ENCODE results near the gene EID3. TPM values are rescaled to one million over a fixed set of nuclear protein-coding genes. Genes with fewer than 3 reads are reported as not detected.

The EID3 gene
- total and polyA plus RNA-seq, 9 of the 15 experiments (the other 6 are each of a cell fraction or from before 2014, with no cell fraction given) = 0.07 to 3.5 (median 0.42) TPM

DNA sequence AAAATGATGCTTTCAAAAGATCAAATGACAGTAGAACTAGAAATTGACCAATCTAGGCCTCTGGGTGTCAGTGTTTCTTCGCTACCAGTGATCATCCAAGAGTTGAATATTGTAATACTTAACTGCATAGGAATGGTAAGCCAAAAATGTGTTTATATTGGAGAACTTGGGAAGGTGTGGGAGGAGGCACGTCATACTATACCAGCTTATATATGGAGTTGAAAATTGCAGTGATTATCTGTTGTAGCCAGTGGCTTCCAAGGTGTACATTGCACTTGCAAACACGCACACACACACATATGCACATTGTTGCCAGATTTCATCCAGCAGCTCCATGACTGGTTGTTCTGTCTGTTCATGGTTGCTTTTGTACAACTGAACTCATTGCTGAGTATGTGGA is 36.1 kb downstream of the EID3 start (continued):
- TF ChIP-seq HOMEZ (CRISPR knock-in tag; IDR thresholded peaks at IDR 0.05) = no peak

DNA sequence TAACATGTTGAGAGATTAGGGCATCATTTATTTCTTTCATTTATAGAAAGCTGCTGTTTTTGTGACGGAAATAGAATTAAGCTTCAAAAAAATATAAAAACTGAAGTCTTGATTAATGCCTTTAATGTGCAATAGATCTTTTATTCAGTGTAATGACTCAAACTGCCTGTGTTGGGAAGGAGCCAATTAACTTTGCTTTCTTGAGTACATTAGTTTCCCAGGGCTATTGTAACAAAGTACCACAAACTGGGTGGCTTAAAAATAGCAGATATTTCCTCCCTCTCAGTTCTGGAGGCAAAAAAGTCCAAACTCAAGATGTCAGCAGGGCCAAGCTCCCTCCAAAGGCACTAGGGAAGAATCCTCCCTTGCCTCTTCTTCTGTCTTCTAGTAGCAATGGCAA is 36.6 kb downstream of the EID3 start:
- Histone ChIP-seq H2AFZ (ENCODE audit: low read depth, low read length) (no peak overlapping the region), H4K20me1 (replicated peaks; ENCODE audit: control insufficient read depth, insufficient read depth, low read length) (no peaks in the 10 kb centered on the region), H3K9me1 (ENCODE audit: control insufficient read depth, insufficient read depth, low read length) (no peaks in the 10 kb centered on the region), H3K27ac (ENCODE audit: extremely low read depth, low read depth, low read length) (no peak overlapping the region), H3K4me3 (no peak overlapping the region), H3K79me2 (ENCODE audit: control insufficient read depth, insufficient read depth, low read length) (peaks cover 8% of the 10 kb centered on the region; the same call in 1 of the 3 replicates), H3K4me2 (ENCODE audit: insufficient read depth, low read length) (no peak overlapping the region), H3K36me3 (ENCODE audit: control insufficient read depth, insufficient read depth, low read length) (peaks cover 87% of the 10 kb centered on the region), H3K27me3 (ENCODE audit: control insufficient read depth in 2 of 2, insufficient read depth in 2 of 2, low read length in 2 of 2) (no peaks in the 10 kb centered on the region), H3K4me1 (replicated peaks in 1 of 2; ENCODE audit: control insufficient read depth in 2 of 2, insufficient read depth in 2 of 2, low read length in 2 of 2) (no peaks in the 10 kb centered on the region), H3K9me3 (replicated peaks; ENCODE audit: control insufficient read depth, insufficient read depth, low read depth, low read length) (no peaks in the 10 kb centered on the region; the same call in 1 of the 2 replicates), H3K9ac (ENCODE audit: insufficient read depth in 1 of 2, low read depth in 2 of 2, low read length in 2 of 2) (no peak overlapping the region)
- TF ChIP-seq MEF2D (tag; conservative IDR thresholded peaks at IDR 0.05; ENCODE audit: low read depth) (no peak), PURB (CRISPR knock-in tag; IDR thresholded peaks at IDR 0.05; ENCODE audit: low read depth) (no peak), SAFB (IDR thresholded peaks at IDR 0.05; ENCODE audit: borderline replicate concordance, low read depth, low read length) (no peak), FOS (IDR thresholded peaks at IDR 0.05; ENCODE audit: extremely low read depth, insufficient read length) (no peak)
- TF ChIP-seq, protein P1, sequence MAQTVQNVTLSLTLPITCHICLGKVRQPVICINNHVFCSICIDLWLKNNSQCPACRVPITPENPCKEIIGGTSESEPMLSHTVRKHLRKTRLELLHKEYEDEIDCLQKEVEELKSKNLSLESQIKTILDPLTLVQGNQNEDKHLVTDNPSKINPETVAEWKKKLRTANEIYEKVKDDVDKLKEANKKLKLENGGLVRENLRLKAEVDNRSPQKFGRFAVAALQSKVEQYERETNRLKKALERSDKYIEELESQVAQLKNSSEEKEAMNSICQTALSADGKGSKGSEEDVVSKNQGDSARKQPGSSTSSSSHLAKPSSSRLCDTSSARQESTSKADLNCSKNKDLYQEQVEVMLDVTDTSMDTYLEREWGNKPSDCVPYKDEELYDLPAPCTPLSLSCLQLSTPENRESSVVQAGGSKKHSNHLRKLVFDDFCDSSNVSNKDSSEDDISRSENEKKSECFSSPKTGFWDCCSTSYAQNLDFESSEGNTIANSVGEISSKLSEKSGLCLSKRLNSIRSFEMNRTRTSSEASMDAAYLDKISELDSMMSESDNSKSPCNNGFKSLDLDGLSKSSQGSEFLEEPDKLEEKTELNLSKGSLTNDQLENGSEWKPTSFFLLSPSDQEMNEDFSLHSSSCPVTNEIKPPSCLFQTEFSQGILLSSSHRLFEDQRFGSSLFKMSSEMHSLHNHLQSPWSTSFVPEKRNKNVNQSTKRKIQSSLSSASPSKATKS (CRISPR knock-in tag; IDR thresholded peaks at IDR 0.05) = no peak
- intact Hi-C loops (cut with micrococcal nuclease) = no loop called here
- POLR2A ChIA-PET = interaction anchor here (1.0 to 1.6 kb wide), 3 partner anchors 9 to 52 kb away, joined by 3 to 6 read pairs (median 3); no protein-coding TSS in a partner anchor
- no peak for FAIRE-seq
- CTCF ChIA-PET (ENCODE audit: low intra/inter-chr PET ratio) = no interaction called here
- WGBS (ENCODE audit: insufficient coverage, low coverage, missing lambda C conversion rate) = 82% methylated on average over 1 of the region's 1 CpG
- DNase-seq (ENCODE audit: extremely low read depth in 1 of 4, low spot score in 3 of 4) = no peak
- in situ Hi-C loops (cut with MboI) = no loop called here
- ATAC-seq = no peak
- BruUV-seq (replicated peaks) = no TSS peak
